HG03066 (cell line): ENCODE data around the gene ZNF41.
"Not testable (repeated sequence)": the region's sequence is repeated elsewhere in the genome, so short reads cannot be mapped to it uniquely, and the experiment has no call there.

Experiments used
- ATAC-seq: cut with Tn5 transposase; IDR thresholded peaks from one replicate; pipeline ENCODE4 v1.9.1; 2021; ENCODE audit warnings: low read depth; ENCODE audit not compliant: unreplicated experiment

ZNF41 gene

DNA sequence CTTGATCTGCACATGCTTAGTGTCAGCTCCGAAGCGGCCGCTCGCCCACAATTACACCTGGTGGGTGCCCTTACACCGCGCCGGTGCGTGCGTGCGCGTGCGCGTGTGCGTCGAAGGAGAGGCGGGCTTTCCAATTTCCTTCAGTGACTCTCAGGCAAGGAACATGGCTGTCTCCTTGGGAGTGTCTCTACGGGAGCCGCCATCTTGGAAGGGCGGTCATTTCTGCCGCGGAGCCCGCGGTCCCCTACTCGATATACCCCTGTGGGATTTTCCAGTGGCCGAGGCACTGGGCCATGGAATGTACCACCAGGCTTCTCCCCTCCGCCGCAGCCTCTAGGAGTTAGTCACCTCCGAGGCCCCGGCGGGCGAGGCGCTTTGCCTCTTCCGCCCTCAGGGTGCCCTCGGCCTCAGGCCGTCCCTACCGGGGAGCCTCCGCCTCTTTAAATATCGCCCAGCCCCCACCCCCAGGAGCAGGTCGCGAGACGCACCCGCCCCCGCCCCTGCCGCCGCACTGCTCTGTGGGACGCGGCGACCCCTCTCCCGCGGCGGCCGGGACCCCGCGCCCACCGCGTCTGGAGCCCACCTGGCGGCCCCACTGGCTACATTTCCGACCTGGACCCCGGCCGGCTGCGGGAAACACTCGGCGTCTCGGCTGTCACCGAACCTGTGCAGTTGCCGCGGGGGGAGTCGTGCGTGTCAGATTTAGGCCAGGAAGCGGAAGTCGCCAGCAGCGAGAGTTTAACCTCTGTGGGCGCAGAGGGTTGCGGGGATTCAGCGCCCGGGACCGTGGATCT is at the start of gene ZNF41:
Gene ZNF41 (minus strand): TSS at position 711 of the 794 bp plus-strand sequence. CDS start 15,741 bp downstream, outside the sequence.
- ATAC-seq = peak; percentile 77

DNA sequence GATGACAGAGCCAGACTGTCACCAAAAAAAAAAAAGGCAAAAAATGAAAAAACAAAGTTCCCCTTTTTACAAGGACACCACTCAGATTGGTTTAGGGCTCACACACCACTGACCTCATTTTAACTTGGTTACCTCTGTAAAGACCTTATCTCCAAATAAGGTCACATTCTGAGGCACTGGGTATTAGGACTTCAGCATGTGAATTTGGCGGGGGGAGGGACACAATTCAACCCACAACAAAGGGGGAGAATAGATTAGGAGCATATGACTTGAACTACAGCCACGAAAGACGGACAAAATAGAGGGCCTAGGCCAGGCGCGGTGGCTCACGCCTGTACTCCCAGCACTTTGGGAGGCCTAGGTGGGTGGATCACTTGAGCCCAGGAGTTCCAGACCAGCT is 47.0 kb upstream of the ZNF41 start:
- no peak for ATAC-seq

DNA sequence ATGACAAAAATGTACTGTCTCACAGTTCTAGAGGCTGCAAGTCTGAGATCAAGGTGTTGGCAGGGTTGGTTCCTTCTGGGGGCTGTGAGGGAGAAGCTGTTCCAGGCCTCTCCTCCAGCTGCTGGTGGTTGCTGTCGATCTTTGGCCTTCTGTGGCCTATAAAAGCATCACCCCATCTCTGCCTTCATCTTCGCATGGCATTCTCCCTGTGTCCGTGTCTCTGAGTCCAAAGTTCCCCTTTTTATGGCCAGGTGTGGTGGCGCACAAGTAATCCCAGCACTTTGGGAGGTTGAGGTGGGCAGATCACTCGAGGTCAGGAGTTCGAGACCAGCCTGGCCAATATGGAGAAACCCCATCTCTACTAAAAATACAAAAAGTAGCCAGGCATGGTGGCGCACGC is 46.5 kb upstream of the ZNF41 start:
- ATAC-seq = no peak

DNA sequence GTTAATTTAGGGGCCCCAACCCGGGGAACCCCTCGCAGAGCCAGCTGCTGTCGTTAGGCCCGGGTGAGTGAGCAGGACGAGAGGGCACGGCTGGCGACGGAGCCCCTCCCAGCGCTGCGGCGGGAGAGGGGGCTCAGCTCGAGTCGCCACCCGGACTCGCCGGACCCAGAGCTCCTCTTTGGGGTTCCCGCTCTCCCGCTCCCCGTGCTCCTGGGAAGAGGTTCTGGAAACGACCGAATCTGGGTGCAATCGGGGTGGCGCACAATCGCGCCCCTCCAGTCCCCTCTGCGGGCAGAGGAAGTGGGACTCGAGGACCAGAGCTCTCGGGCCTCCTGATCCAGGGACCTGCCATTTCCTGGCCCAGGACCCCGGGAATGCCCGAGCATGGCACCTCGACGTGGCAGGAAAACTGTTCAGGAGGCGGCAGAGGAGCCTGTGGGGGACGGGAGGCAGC is 40.7 kb upstream of the ZNF41 start:
- no peak for ATAC-seq

DNA sequence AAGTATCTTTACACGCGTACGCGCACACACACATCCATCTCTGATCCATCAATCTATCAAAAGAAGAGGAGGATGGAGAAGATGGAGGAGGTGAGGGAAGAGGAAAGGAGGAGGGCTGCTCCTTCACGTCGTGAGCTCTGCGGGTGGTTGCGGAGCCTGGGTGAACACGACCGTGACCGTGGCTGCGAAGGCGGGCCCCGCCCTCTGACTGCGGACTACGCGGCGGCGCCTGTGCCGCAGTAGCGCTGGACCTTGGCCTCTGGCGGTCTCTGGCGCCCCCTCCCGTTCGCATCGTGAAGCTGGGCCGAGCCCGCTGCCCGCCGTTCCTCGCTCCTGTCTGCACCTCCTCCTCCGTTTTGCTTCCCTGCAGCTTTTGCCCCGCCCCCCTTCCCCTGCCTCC is 40.3 kb upstream of the ZNF41 start:
- ATAC-seq = peak; percentile 94

DNA sequence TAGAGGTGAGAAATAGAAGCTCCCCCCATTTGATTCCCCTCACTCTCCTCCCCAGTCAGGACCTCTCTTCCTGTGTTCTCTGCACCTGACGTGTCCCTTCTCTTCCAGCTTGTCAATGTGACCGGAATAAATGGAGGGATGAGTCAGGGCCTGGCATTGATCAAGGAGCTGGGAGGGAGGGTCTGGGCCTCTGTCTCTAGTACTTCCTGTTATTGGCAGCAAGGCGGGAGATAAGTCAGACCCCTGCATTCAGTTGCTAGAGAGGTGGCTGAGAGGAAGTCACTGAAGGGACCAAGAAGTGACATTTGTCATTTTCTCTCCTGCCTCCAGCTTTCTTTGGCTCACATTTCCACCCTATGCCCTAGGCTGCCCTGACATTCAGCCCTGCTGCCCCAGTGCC is 35.1 kb upstream of the ZNF41 start:
- no peak for ATAC-seq

DNA sequence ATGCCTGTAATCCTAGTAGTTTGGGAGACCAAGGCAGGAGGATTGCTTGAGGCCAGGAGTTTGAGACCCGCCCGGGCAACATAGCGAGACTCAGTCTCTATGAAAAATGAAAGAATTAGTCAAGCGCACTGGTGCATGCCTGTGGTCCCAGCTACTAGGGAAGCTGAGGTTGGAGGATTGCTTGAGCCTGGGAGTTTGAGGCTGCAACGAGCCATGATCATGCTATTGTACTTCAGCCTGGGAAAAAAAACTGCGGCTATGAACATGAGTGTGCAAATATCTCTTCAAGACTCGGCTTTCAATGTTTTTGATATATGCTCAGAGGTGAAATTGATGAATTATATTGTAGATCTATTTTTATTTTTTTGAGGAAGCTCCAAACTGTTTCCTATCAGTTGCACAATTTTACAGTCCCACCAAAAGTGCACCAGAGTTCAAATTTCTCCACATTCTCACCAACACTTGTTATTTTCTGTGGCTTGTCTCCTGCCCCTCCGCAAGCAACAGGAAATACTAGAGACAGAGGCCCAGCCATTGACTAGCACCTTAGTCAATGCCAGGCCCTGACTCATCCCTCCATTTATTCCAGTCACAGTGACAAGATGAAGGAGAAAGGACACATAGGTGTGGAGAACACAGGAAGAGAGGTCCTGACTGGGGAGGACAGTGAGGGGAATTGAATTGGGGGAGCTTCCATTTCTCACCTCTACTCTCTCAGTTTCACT is 33.1 kb upstream of the ZNF41 start:
- ATAC-seq = no peak

DNA sequence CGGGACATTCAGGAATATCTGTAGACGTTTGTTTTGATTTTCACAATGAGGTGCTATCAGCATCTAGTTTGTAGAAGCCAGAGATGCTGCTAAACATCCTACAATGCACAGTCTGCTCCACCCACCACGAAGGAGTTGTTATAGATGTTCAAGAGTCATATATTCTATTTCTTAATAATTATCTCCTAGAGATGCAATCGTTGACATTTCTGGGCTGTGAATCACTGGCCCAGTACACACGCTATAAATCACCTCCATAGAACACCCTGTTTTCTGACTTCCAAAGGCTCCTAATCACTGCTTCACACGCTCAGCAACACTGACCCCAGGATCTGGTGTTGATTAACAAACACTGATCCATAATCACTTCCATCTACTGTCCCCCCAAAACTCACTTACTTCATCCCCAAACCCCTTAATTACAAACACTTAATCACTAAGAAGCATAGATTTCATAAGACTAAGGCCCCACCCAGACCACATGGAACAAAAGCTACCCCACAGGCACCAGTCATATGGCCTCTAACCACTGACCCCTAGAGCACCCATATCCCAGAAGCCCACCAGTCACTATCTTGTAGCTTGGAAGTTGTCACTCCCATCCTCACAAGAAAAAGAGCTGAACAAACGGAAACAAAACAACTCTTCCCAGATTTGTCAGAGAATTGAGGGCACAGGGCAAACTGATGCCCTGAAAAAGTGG is 31.7 kb upstream of the ZNF41 start:
- no peak for ATAC-seq

DNA sequence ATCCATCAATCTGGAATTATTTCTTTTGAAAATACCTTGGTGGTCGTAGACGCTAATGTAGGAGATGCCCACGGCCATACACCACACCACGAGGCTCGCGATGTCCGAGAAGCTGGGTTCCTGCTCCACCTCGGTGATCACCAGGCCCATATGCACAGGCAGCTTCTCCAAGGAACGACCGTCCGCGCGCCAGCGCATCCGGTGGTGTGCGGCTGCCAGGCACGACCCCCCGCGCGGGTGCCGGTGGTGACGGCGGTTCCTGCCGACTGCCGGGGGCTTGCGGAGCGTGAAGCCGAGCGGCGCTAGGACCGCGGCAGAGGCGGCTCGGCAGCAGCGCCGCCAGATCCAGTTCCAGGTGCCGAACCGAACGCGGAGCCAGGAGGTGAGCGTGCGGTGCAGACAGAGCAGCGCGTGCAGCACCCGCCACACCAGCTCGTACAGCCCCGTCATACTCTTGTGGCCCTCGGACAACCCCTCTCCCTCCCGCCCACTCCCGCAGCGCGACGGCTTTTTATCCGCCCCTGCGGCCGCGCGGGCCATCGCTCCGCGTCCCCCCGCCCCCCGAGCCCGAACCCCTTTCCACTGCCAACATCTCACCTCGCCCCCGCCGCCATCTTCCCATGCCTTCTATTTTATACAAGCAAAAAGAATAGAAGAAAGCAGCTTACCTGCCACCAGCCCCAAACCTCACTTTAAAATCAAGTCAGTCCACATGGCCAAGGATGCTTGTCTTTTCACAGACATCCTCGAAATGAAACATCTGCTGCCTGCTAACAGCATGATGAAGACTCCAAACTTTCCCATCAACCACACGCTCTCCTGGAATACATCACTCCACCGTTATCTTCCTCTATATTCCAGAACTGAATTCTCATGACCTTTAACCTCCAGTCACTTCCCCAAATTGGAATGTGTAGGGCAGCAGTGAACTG is 30.3 kb upstream of the ZNF41 start:
- peak; percentile 53 for ATAC-seq

DNA sequence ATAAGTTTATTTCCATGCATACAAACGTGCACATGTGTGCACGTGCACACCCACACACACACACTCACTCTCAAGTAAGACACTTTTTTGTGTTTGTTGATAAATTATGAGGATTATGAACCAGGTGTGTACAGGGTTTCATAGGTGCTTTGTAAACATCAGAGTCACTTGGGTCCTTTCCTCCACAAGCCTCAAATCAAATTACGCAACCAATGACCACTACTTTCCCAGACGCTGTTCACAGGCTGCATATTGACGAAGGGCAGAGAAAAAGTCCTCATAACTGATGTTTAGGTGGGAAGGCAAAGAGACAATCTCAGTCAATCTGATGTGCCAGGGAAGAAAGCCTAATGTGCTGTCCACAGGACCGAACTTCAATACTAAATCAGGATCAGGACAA is 29.4 kb upstream of the ZNF41 start:
- not testable (repeated sequence) for ATAC-seq

DNA sequence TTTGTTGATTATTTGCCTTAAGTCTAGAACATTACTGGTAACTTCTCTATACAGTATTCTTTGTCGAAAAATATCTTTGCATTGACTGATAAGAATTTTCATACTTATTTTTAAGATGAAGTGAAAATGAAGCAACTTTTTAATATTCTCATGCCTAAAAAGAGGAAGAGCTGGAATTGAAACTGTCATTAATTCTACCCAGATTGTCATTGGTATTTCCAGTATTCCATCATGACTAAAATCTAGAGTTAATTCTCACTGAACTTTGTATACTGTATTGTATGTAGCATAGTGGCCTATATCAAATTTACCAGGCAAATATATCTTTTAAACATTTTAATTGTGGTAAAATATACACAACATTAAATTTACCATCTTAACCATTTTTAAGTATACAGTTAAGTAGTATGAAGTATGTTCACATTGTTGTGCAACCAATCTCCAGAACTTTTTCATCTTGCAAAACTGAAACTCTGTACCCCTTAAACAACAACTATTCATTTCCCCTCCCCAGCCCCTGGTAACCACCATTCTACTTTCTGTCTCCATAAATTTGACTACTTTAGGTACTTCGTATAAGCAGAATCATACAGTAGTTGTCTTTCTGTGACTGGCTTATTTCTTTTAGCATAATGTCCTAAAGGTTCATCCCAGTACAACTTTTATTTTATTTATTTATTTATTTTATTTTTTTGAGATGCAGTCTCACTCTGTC is 24.3 kb upstream of the ZNF41 start:
- no peak for ATAC-seq

DNA sequence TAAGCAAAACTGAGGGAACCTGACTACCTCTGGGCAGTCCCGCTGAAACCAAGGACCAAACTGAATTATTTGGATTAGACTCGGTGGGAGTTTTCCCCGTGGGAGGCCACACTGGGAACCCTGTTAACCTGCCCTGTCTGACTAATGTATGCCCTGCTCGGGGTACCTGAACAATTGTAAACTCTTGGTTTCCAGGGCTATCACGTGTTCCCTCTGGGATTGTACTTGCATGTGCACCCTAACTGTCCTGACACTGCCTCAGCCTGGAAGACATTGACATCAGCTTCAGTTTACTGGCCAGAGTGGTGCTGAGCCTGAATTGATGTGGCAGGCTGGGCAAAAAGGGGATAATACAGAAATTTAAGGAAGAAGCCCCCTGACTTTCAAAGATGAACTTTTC is 20.1 kb upstream of the ZNF41 start:
- ATAC-seq = no peak

DNA sequence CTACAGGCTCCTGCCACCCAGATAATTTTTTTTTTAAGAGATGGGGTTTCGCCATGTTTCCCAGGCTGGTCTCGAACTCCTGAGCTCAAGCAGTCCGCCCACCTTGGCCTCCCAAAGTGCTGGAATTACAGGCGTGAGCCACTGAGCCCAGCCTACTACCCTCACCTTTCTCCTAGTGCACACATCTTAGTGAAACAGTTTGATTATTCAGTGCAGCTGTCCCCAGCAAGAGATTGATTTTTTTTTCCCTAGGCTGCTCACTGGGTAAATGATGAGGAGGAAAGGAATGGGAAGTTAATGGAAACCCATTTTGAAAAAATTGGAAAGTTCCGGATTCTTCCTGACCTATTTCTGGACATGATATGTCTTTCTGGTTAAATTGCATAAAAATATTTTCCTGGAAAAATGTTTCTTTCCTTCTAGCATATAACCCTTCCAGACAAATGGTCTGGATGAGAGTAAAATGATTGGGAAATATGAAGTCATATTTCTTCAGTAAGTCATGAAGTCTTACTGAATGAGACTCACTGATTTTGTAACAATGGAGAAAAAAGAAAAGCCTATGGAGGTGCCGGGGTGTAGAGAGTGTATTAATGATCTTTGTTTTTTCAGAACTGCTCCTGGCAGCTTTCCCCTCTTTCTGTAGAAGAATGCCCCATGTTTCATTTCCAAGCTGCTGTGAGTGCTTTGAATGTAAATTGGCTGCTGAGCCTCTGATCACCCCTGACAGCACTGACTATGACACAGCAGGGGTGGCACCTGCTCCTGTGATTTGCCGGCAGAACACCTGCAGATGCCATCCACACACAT is 19.5 kb upstream of the ZNF41 start:
- ATAC-seq = no peak

DNA sequence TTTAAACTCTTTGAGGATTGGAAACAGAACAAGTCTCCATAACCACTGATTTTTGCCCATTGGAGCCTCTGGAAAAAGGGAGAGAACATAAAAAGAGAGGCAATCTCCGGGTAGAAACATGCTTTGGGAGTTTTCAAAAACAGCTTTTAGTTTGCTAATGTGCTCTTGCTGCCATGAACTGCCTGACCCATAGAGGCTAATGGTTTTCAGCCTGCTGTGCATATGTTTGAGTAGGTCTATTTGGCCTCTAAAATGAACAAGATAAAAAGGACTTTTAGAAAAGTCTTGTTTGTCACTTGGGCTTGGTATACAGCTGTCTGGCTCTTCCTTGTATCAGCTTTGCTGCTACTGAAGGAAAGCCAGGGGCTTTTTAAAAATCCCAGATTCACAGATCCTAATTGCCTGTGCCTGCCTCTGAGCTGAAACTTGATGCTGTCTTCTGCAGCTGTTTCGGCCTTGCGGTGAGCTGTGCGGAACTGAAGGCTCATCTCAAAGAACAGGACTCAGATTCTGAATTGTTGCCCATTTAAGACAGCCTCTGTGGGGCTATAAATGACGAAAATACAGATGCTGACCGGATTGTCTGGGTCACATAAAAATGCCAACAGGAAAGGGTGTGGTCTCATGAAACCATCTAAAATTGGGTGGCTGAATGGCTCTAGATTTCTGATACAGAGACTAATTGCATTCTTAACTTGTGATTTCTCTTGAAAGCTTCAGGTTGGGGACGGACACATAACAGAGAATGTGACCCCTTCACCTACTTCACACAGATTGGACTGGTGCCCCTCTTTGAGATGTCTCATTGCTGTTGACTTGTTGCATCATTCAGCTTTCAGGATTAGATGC is 18.4 kb upstream of the ZNF41 start:
- no peak for ATAC-seq

DNA sequence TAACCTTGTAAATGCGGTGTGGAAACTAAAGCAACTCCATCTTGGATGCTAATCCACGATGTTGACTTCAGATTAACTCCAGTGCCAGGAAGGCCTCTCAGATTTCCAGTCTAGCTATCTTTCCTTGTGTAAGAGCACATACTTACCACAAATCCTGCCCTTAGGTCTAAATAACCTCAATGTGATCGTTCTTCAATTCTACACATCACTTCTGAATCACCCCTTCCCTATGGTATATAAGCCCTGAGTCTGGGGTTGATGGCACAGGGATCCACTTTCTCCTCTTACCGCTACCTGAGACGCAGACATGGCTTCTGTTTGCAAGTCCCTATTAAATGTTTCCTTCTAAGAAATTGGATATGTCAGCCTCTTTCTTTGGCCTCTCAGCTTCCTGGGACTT is 17.5 kb upstream of the ZNF41 start:
- no peak for ATAC-seq

DNA sequence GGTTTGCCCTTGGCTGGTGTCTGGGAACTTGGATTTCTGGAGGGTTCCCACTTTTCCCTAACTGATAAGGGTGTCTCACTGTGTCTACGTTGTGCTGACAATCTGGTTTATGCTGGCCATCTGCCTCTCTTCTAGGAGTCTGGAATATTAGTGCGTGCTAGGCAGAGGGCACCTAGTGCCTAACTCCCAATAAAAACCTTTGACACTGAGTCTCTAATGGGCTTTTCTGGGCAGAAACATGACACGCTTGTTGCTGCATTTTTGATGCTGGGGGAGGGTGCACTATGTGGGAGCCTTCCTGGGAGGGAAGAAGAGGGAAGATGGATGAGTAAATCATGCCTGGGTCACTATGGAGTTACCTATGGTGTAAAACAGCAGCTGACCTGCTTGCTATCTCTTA is 16.3 kb upstream of the ZNF41 start:
- ATAC-seq = no peak

DNA sequence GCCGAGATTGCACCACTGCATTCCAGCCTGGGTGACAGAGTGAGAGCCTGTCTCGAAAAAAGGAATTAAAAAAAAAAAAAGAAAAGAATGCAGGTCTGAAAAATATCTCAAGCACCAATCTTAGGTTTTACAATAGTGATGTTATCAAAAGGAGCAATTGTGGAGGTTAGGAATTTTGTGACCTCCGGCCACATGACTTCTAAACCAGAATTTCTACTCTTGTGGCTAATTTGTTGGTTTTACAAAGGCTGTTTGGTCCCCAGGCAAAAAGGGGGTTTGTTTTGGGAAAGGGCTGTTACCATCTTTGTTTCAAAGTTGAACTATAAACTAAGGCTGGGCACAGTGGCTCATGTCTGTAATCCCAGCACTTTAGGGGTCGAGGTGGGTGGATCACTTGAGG is 15.4 kb upstream of the ZNF41 start:
- ATAC-seq = no peak

DNA sequence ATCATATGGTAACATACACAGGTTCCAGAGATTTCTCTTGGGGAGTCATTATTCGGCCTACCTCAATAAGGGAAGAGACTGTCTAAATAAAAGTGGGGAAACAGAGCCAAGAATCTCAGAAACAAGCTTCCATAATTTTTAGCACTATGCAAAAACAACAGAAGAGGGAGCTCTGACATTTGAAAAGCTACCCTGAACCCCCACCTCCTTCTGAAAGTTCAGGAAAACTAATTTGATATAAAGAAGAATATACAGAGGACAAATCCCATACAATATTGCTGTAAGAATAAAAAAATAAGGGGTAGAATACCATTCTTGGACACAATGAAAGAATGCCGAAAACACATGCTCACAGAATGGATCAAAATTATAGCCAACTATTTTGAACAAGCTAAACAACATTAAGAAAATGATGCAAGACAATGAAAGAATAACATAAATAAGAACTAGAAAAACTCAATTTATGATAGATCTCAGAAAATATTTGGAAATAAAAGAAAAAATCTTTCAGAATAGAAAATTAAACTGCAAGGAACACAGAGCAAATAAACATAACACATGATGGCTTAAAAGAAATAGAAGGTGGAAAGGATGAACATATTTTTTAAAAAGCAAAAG is 14.4 kb upstream of the ZNF41 start:
- no peak for ATAC-seq
